ENCODE data around the gene CABYR. TPM values are rescaled to one million over a fixed set of nuclear protein-coding genes. Genes with fewer than 3 reads are reported as not detected.
A peak's percentile ranks its signal among the peaks of the same experiment; 100 is the strongest.

The CABYR gene
- total and polyA plus RNA-seq, 2 of the 13 experiments (the other 11 are each of a cell fraction or from before 2014, with no cell fraction given) = 0.71 to 0.88 TPM

- no peak for TF ChIP-seq TP53 (CRISPR knock-in tag; conservative IDR thresholded peaks at IDR 0.05)
- no peak for TF ChIP-seq POLR2G (IDR thresholded peaks at IDR 0.05; ENCODE audit: low read depth, low read length)
- peak; percentile 46 for TF ChIP-seq HNF4A (CRISPR knock-in tag; IDR thresholded peaks at IDR 0.05)
- no peak for TF ChIP-seq NFIC (IDR thresholded peaks at IDR 0.05; ENCODE audit: low read length)
- TF ChIP-seq BHLHE40 (IDR thresholded peaks at IDR 0.05; ENCODE audit: low read length) = peak; percentile 26; the same call in 1 of the 2 replicates
- TF ChIP-seq KIAA2018 (CRISPR knock-in tag; IDR thresholded peaks at IDR 0.05; ENCODE audit: borderline replicate concordance) = no peak
- no peak for TF ChIP-seq CREBL2 (CRISPR knock-in tag; IDR thresholded peaks at IDR 0.05; ENCODE audit: borderline replicate concordance)
- TF ChIP-seq NFYB (CRISPR knock-in tag; IDR thresholded peaks at IDR 0.05) = peak; percentile 57
- TF ChIP-seq YEATS2 (CRISPR knock-in tag; IDR thresholded peaks at IDR 0.05; ENCODE audit: borderline replicate concordance) = 0 out of 2 replicates have a peak, but pooled peaks have one; percentile 13
- TF ChIP-seq CEBPZ (IDR thresholded peaks at IDR 0.05; ENCODE audit: low read length) = no peak
- TF ChIP-seq ZNF431 (CRISPR knock-in tag; IDR thresholded peaks at IDR 0.05; ENCODE audit: borderline replicate concordance, low read depth) = peak; percentile 80
- TF ChIP-seq ZNF441 (CRISPR knock-in tag; IDR thresholded peaks at IDR 0.05; ENCODE audit: borderline replicate concordance) = peak; percentile 34; the same call in 1 of the 2 replicates
- no peak for TF ChIP-seq PRDM15 (CRISPR knock-in tag; IDR thresholded peaks at IDR 0.05)
Observed at GRCh38 chr18:24112874-24113615, 25.8 kb upstream of the CABYR start (continued).

Measured in HepG2 (cell line).